ENCODE data around the gene STIL.

DNA sequence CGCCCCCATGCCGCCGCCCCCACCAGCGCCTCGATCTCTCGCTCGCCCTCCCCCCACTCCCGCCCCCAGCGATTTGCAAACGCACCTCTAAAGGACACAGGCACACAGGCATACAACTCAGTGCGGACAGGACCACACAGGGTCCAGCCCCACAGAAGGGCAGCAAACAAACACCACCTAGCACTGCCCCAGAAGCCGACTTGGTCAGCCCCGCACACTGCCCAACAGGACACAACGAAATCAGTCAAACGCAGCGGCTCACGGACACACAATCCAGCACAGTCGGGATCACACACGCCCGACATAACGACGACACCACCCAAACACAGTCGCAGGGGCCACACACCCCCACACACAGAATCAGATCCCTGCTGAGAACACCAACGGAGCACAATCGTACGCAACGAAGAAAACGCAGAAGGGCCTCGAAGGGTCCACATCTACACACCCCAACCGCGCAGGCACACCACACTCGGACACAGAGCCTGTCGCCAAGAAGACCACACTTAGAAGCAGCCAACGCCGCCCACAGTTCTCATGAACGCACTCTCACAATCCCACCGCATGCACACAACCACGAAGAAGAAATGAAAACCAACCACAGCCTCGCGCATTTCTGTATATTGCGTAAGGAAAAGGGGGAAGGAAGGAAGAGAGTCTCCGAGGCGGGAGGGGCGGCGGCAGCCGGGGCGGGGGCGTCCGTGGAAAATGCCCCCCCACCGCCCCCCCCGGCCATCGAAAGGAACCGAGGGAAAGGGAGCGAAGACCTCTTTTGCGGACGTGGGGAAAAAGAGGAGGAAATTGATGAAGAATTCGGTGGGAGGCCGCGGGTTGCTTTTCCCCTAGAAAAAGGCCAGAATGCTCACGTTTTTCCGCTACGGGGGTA is 82.4 kb downstream of the STIL start:
- TF ChIP-seq, protein P1, sequence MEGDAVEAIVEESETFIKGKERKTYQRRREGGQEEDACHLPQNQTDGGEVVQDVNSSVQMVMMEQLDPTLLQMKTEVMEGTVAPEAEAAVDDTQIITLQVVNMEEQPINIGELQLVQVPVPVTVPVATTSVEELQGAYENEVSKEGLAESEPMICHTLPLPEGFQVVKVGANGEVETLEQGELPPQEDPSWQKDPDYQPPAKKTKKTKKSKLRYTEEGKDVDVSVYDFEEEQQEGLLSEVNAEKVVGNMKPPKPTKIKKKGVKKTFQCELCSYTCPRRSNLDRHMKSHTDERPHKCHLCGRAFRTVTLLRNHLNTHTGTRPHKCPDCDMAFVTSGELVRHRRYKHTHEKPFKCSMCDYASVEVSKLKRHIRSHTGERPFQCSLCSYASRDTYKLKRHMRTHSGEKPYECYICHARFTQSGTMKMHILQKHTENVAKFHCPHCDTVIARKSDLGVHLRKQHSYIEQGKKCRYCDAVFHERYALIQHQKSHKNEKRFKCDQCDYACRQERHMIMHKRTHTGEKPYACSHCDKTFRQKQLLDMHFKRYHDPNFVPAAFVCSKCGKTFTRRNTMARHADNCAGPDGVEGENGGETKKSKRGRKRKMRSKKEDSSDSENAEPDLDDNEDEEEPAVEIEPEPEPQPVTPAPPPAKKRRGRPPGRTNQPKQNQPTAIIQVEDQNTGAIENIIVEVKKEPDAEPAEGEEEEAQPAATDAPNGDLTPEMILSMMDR (IDR thresholded peaks at IDR 0.05): no peak
- TF ChIP-seq POLR2A (IDR thresholded peaks at IDR 0.05): no peak
- TF ChIP-seq POLR2AphosphoS5 (IDR thresholded peaks at IDR 0.05): peak; percentile 68 to 99 (median 90)
- TF ChIP-seq EP300 (IDR thresholded peaks at IDR 0.05): no peak

Data from suprapubic skin (tissue), 4 donors.